SK-N-MC (cell line): ENCODE measurements around the gene LTC4S.

ENCODE experiments used
- DNase-seq: peaks from one replicate; pipeline ENCODE4 v3.0.0-alpha.2; 2011; ENCODE audit warnings: low read depth, low spot score
- H3K27ac ChIP-seq: fragments of 200-600 bp; sonication (generic); 2 replicates; pipeline ENCODE4 v1.5.1; 2016; ENCODE audit warnings: mixed run types
- H3K36me3 ChIP-seq: fragments of 200-600 bp; sonication (generic); 2 replicates; pipeline ENCODE4 v1.6.1; 2017; ENCODE audit warnings: antibody characterized with exemption, low read length, mixed read lengths; ENCODE audit not compliant: insufficient read depth
- H3K4me3 ChIP-seq: fragments of 200-600 bp; sonication (generic); 2 replicates; pipeline ENCODE4 v1.5.1; 2016
- H3K9ac ChIP-seq: fragments of 200-600 bp; sonication (generic); 2 replicates; pipeline ENCODE4 v1.8.0; 2017; ENCODE audit warnings: mixed run types, mixed read lengths; ENCODE audit not compliant: insufficient read length
- H3K9me3 ChIP-seq: fragments of 200-600 bp; sonication (generic); 2 replicates; pipeline ENCODE4 v1.6.1; 2017; ENCODE audit warnings: low read depth, mild to moderate bottlenecking, antibody characterized with exemption, low read length, moderate library complexity, mixed read lengths
- EZH2 ChIP-seq: fragments of 200-600 bp; sonication (generic); IDR thresholded peaks from one replicate; pipeline ENCODE4 v1.6.1; 2017; ENCODE audit warnings: antibody characterized with exemption
- FOXP2 ChIP-seq: optimal IDR thresholded peaks from 2 replicates; pipeline ENCODE3; 2011; ENCODE audit warnings: mild to moderate bottlenecking, moderate library complexity; ENCODE audit not compliant: insufficient read depth; ENCODE audit errors: extremely low read length, control extremely low read depth
- POLR2AphosphoS5 ChIP-seq: IDR thresholded peaks from 2 replicates; pipeline ENCODE4 v1.6.1; 2012; ENCODE audit warnings: mild to moderate bottlenecking, low read depth, low read length, borderline replicate concordance

The LTC4S gene

GRCh38 chr5:179805529-179806249, 11.9 kb downstream of the LTC4S start:
- Histone ChIP-seq H3K36me3 (no peaks in the 10 kb centered on the region), H3K27ac (no peak overlapping the region), H3K4me3 (peak overlapping the region; percentile 86), H3K9ac (peak overlapping the region; percentile 76), H3K9me3 (no peaks in the 10 kb centered on the region)
- TF ChIP-seq EZH2 (no peak), POLR2AphosphoS5 (no peak), FOXP2 (no peak)
- DNase-seq = no peak

DNA sequence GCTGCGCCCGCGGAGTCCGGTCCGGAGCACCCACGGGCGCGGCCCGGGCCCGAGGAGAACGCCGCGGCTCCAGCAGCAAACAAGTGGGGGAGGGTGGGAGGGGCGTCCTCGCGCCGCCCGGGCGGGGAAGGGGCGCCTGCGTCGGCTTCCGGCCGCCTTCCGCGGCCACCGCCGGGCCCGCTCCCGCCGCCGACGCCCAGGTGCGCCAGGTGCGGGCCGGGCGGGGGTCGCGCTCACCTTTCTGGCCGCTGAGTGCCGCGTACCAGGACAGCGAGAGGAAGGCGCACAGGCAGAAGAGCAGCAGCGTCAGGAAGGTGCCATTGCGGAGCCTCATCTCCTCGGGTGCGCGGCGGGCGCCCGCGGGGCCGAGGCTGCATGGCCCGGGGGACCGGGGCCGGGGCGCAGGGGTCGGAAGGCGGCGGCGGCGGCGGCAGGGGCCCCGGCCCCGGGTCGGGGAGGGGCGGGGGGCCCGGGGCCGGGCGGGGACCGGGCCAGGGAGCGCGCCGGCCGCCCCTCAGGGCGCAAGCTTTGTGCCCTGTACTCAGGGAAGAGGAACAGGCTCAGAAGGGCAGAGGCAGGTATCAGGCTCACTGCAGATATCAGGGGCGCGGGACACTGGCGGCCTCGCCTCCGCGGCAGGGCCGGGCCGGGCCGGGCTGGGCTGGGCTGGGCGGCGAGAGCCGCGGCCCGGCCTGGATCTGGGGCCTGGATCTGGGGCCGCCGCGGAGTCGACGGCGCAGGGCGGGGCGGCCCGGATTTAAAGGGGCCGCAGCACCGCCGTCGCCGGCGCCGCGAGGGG, 12.7 kb downstream of the LTC4S start, which contains the start of gene MGAT4B:
MGAT4B (minus strand) TSS at position 617 of the 799 bp plus-strand sequence; CDS start at position 334, 283 bp downstream.
- peaks cover under 1% of the 10 kb centered on the region; the same call in 1 of the 2 replicates for H3K36me3 ChIP-seq
- peak within 1 kb of the TSS; percentile 86 for H3K4me3 ChIP-seq
- H3K27ac ChIP-seq = no peak within 1 kb of the TSS; the same call in 1 of the 2 replicates
- H3K9ac ChIP-seq = peak within 1 kb of the TSS; percentile 76
- TF ChIP-seq FOXP2 (no peak), EZH2 (no peak), POLR2AphosphoS5 (peak; percentile 20; the same call in 1 of the 2 replicates)
- no peaks in the 10 kb centered on the region for H3K9me3 ChIP-seq
- DNase-seq = no peak

DNA sequence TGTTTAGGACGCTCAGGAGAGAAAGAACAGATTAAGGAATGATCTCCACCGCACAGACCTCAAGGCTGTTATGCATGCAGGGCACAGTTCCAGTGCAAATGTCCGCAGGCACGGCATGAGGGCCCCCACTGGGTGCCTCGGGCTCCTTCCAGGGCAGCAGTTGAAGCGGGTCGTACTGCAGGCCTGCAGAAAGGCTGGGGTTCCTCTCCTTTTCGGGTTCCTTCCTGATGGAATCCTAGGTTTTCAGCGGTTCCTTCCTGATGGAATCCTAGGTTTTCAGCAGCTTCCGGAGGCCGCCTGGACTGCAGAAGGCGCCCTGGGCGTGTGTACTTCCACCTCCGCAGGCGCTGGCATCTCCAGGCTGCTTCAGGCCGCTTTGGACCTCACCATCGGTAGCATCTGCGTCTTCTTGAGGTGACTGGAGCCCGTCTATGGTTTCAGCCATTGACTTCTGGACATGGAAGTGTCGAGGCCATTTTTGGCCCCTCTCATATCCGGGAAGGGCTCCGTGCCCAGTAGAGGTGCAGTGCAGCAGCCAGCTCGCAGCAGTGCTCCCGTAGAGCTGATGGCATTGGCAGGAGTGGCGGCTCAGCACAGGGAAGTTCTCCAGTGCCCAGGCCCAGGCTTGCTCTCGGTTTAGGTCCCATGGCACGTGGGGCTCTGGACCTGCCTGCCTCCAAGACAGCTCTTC, 18.5 kb downstream of the LTC4S start:
- H3K4me3 ChIP-seq = no peak overlapping the region
- DNase-seq = no peak
- no peaks in the 10 kb centered on the region for H3K9me3 ChIP-seq
- peaks cover 28% of the 10 kb centered on the region for H3K36me3 ChIP-seq
- H3K27ac ChIP-seq = no peak overlapping the region
- H3K9ac ChIP-seq = no peak overlapping the region
- no peak for TF ChIP-seq FOXP2
- no peak for TF ChIP-seq POLR2AphosphoS5
- TF ChIP-seq EZH2 = no peak

- no peak for DNase-seq
- H3K36me3 ChIP-seq = peaks cover 28% of the 10 kb centered on the region
- no peak overlapping the region for H3K27ac ChIP-seq
- H3K9me3 ChIP-seq = no peaks in the 10 kb centered on the region
- no peak overlapping the region for H3K9ac ChIP-seq
- H3K4me3 ChIP-seq = no peak overlapping the region
- TF ChIP-seq POLR2AphosphoS5 = no peak
- TF ChIP-seq FOXP2 = no peak
- no peak for TF ChIP-seq EZH2
Observed at GRCh38 chr5:179812997-179813607, 19.3 kb downstream of the LTC4S start.

DNA sequence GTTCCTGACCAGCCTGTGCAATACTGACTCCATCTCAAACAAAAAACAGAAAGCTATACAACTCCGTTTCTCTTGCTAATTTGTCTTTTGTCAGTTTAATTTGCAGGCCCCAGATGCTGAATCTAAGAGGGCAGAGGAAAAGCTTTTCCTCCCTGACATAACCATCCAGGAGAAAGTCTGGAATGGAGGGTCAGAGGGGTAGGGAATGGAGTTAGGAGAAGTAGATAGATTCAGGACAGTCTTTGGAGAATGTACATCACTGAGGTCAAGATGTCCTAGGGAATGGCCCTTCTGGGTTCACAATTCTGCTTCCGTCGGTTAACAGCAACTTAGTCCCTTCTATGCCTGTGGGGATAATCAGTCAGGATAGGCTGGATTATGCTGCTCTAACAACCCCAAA, 20.3 kb downstream of the LTC4S start:
- Histone ChIP-seq H3K9me3 (no peaks in the 10 kb centered on the region), H3K36me3 (peaks cover 28% of the 10 kb centered on the region), H3K4me3 (no peak overlapping the region), H3K27ac (no peak overlapping the region), H3K9ac (no peak overlapping the region)
- TF ChIP-seq FOXP2 = no peak
- no peak for TF ChIP-seq POLR2AphosphoS5
- no peak for TF ChIP-seq EZH2
- DNase-seq = no peak

DNA sequence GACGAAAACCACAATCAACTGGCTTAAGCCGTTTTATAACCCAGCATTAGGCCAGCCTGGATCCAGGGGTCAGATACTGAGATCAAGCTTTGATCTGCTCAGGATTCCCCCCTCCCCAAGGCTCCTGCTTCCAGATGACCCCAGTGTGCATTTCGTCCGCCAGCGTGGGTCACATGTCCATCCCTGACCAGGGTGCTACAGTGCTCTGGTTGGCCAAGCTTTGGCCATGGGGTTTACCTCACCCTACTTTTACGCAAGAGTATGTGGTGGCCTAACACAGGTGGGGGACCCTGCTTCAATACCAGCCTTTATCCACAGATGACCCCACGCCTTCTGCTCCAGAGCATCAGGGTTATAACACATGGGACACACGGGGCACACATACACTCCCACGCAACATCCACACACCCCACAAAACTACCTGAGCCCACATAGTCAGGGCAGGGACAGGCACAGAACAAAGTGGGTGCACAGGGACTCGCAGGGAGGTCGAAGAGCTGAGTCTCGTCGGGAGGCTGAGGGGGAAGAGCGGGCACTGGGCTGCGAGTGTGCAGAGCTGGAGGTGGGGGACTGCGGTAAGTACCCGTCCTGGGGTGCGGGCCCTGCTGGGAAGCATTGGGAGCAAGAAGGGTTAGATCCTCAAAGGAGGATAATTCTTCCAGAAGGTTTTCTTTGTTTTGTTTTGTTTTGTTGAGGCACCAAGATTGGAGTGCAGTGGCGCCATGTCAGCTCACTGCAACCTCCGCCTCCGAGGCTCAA, 21.9 kb downstream of the LTC4S start:
- H3K9me3 ChIP-seq = no peaks in the 10 kb centered on the region
- no peak overlapping the region for H3K27ac ChIP-seq
- no peak overlapping the region for H3K4me3 ChIP-seq
- peaks cover 28% of the 10 kb centered on the region for H3K36me3 ChIP-seq
- H3K9ac ChIP-seq = no peak overlapping the region
- TF ChIP-seq EZH2 (no peak), FOXP2 (no peak), POLR2AphosphoS5 (no peak)
- no peak for DNase-seq

- Histone ChIP-seq H3K36me3 (peaks cover 27% of the 10 kb centered on the region), H3K9me3 (no peaks in the 10 kb centered on the region), H3K27ac (no peak overlapping the region), H3K9ac (no peak overlapping the region), H3K4me3 (no peak overlapping the region)
- no peak for DNase-seq
- no peak for TF ChIP-seq EZH2
- TF ChIP-seq FOXP2 = no peak
- TF ChIP-seq POLR2AphosphoS5 = no peak
Observed at GRCh38 chr5:179816401-179816795, 22.6 kb downstream of the LTC4S start.
